ENCODE data around the gene COL20A1. TPM values are rescaled to one million over a fixed set of nuclear protein-coding genes. Genes with fewer than 3 reads are reported as not detected.
A peak's percentile ranks its signal among the peaks of the same experiment; 100 is the strongest.

The COL20A1 gene
- total and polyA plus RNA-seq, 7 experiments from 2014 or later: 0.08 TPM; not detected in 6

DNA sequence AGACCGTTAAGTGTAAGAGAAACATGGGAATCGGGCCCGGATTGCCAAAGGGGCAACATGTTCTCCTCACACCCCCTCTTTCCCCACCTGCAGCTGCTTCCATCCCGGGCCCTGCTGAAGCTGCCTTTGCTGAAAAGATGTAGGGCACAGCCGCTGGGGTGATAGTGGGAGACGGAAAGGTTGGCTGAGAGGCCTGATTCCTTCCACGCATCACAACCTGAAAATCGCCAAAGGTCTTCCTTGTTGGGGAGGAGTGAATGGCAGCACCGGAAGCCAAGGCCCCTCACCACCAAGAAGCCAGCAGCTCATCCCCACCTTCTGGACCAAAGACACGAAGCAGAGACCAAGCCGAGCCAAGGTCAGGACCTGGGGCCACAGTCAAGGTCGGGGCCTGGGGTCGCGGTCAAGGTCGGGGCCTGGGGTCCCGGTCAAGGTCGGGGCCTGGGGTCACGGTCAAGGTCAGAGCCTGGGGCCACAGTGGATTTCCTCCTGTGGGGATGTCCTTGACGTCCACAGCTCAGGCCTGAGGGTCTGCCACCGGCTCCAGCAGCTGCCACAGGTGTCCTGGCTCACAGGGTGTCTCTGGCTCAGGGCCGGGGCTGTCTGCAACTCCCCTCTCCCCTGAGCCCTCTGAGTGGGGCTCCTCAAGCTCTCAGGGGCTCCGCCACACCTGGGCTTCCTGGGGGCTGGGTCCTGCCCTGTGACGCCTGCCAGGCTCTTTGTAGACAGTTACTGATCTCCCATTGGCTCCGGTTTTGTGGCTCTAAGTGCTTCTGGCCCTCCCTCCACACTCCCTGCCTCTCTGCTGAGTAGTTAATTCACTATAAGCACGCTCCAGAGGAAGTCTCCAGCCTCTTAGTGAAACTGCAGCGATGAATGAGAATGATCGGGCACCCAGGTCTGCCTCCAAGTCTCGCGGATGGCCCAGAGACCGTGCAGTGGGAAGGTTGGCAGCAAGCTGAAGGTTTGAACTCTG, 73.7 kb downstream of the COL20A1 start:
- ChIA-PET POLR2A (no interaction called here), CTCF (no interaction called here)
- ATAC-seq (no peak), DNase-seq (no peak)
- intact Hi-C loops (cut with micrococcal nuclease): no loop called here
- no peaks in the 10 kb centered on the region for H3K9me3 ChIP-seq (ENCODE audit: control insufficient read depth in 2 of 3, low read length in 3 of 3)
- Mint-ChIP-seq H3K9me3 (peaks cover 0 to 1% (median 0%) of the 10 kb centered on the region in 11 donors), H3K36me3 (no peaks in the 10 kb centered on the region), H3K27ac (no peak overlapping the region), H3K4me3 (no peak overlapping the region), H3K4me1 (peaks cover 0 to 5% (median 0%) of the 10 kb centered on the region in 7 donors), H3K27me3 (peaks cover 7 to 27% (median 10%) of the 10 kb centered on the region in 5 donors)
- H3K4me1 ChIP-seq (ENCODE audit: control insufficient read depth in 2 of 2, insufficient read depth in 2 of 2, low read length in 2 of 2): no peaks in the 10 kb centered on the region
- no peak overlapping the region for H3K27ac ChIP-seq (ENCODE audit: low read depth, low read length)
- no peaks in the 10 kb centered on the region for H3K36me3 ChIP-seq (ENCODE audit: control insufficient read depth in 2 of 3, insufficient read depth in 3 of 3, low read length in 3 of 3)
- peaks cover 0 to 4% of the 10 kb centered on the region in 2 donors for H3K27me3 ChIP-seq (ENCODE audit: control insufficient read depth in 2 of 2, insufficient read depth in 2 of 2, low read length in 2 of 2)
- H3K4me3 ChIP-seq (ENCODE audit: low read length): no peak overlapping the region

DNA sequence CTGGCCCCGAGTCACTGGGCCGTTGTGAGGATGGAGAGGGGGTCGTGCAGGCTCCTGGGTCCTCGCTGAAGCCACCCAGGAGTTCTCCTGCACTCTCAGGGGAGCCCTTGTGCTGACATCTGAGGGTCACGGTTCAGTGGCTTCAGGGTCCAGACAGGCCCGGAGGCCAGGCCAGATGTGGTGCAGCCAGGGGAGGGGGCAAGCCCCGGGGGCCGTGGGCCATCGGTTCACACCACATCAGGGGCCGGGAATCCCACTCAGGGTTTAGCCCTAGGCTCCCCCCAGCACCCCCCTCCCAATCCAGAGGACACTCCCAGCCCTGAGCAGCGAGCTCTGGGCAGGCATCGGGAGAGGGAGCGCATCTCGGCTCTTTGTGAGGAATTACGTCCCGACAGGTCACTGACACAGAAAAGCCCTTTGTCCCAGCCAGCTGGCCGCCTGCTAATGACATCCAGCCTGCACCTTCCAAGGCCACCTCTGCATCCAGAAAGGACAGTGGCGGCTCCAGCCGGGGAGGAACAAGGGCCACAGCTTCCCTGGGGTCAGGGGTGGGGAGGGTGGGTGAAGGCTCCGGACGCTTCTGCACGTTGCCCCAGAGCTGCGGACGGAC, 74.6 kb downstream of the COL20A1 start:
- DNase-seq: no peak
- intact Hi-C loops (cut with micrococcal nuclease): no loop called here
- no peak overlapping the region for H3K27ac ChIP-seq (ENCODE audit: low read depth, low read length)
- peaks cover 0 to 1% (median 0%) of the 10 kb centered on the region in 11 donors for H3K9me3 Mint-ChIP-seq
- peaks cover 0 to 2% (median 0%) of the 10 kb centered on the region in 7 donors for H3K4me1 Mint-ChIP-seq
- POLR2A ChIA-PET: no interaction called here
- H3K27me3 Mint-ChIP-seq: peaks cover 4 to 23% (median 7%) of the 10 kb centered on the region in 5 donors
- H3K9me3 ChIP-seq (ENCODE audit: control insufficient read depth in 2 of 3, low read length in 3 of 3): no peaks in the 10 kb centered on the region
- H3K4me3 Mint-ChIP-seq: no peak overlapping the region
- no peak overlapping the region for H3K4me3 ChIP-seq (ENCODE audit: low read length)
- no peak for ATAC-seq
- H3K36me3 ChIP-seq (ENCODE audit: control insufficient read depth in 2 of 3, insufficient read depth in 3 of 3, low read length in 3 of 3): no peaks in the 10 kb centered on the region
- H3K36me3 Mint-ChIP-seq: no peaks in the 10 kb centered on the region
- no peaks in the 10 kb centered on the region for H3K4me1 ChIP-seq (ENCODE audit: control insufficient read depth in 2 of 2, insufficient read depth in 2 of 2, low read length in 2 of 2)
- CTCF ChIA-PET: no interaction called here
- no peak overlapping the region for H3K27ac Mint-ChIP-seq
- peaks cover 0 to 4% of the 10 kb centered on the region in 2 donors for H3K27me3 ChIP-seq (ENCODE audit: control insufficient read depth in 2 of 2, insufficient read depth in 2 of 2, low read length in 2 of 2)

DNA sequence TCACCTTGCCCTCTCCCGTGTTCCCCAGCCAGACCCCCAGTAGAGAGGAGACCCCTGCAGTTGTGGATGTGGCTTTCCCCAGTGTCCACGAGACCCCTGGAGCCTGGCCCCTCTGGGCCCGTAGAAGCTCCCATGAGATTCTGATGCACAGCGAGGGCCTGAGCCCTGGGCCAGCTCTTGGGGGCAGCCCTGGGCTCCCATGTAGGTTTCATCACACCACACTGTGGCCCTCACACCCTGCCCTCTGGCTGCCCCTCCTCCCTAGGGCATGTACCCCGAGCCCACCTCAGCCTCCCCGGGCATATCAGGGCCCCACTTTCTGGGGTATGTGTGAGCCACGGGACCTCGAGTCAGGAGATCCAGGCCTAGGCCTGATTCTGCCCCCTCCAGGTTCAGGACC, 75.2 kb downstream of the COL20A1 start:
- H3K4me3 Mint-ChIP-seq: no peak overlapping the region
- no peak overlapping the region for H3K27ac Mint-ChIP-seq
- H3K27me3 Mint-ChIP-seq: peaks cover 0 to 18% (median 7%) of the 10 kb centered on the region in 5 donors
- Histone ChIP-seq H3K4me3 (ENCODE audit: low read length) (no peak overlapping the region), H3K9me3 (ENCODE audit: control insufficient read depth in 2 of 3, low read length in 3 of 3) (no peaks in the 10 kb centered on the region), H3K27ac (ENCODE audit: low read depth, low read length) (no peak overlapping the region), H3K27me3 (ENCODE audit: control insufficient read depth in 2 of 2, insufficient read depth in 2 of 2, low read length in 2 of 2) (peaks cover 0 to 1% of the 10 kb centered on the region in 2 donors), H3K4me1 (ENCODE audit: control insufficient read depth in 2 of 2, insufficient read depth in 2 of 2, low read length in 2 of 2) (no peaks in the 10 kb centered on the region), H3K36me3 (ENCODE audit: control insufficient read depth in 2 of 3, insufficient read depth in 3 of 3, low read length in 3 of 3) (no peaks in the 10 kb centered on the region)
- no peaks in the 10 kb centered on the region for H3K4me1 Mint-ChIP-seq
- CTCF ChIA-PET: no interaction called here
- intact Hi-C loops (cut with micrococcal nuclease): no loop called here
- ATAC-seq: no peak
- peaks cover 0 to 1% (median 0%) of the 10 kb centered on the region in 11 donors for H3K9me3 Mint-ChIP-seq
- DNase-seq: no peak
- POLR2A ChIA-PET: no interaction called here
- H3K36me3 Mint-ChIP-seq: no peaks in the 10 kb centered on the region

DNA sequence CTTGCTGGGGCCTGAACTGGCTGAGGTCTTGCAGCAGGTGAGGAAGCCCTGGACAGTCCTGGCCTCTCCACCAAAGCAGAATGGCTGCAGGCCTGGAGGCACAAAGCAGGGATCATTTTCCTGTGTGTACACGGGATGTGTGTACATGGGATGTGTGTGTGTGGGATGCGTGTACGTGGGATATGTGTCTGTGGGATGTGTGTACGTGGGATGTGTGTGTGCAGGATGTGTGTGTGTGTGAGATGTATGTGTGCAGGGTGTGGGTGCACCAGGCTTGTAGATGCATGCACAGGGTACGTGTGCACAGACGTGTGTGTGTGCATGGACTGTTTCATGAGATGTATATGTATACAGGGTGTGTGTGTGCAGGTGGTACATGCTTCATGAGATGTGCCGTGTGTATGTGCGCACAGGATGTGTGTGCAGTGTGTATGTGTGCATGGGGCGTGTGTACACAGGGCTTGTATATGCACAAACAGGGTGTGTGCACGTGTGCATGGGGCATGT, 76.1 kb downstream of the COL20A1 start:
- DNase-seq (no peak), ATAC-seq (peak; percentile 27)
- Histone ChIP-seq H3K36me3 (ENCODE audit: control insufficient read depth in 2 of 3, insufficient read depth in 3 of 3, low read length in 3 of 3) (no peaks in the 10 kb centered on the region), H3K27me3 (ENCODE audit: control insufficient read depth in 2 of 2, insufficient read depth in 2 of 2, low read length in 2 of 2) (no peaks in the 10 kb centered on the region), H3K27ac (ENCODE audit: low read depth, low read length) (no peak overlapping the region), H3K4me1 (ENCODE audit: control insufficient read depth in 2 of 2, insufficient read depth in 2 of 2, low read length in 2 of 2) (no peaks in the 10 kb centered on the region), H3K4me3 (ENCODE audit: low read length) (no peak overlapping the region), H3K9me3 (ENCODE audit: control insufficient read depth in 2 of 3, low read length in 3 of 3) (no peaks in the 10 kb centered on the region)
- peaks cover 0 to 18% (median 7%) of the 10 kb centered on the region in 5 donors for H3K27me3 Mint-ChIP-seq
- no peaks in the 10 kb centered on the region for H3K36me3 Mint-ChIP-seq
- no peaks in the 10 kb centered on the region for H3K4me1 Mint-ChIP-seq
- CTCF ChIA-PET: no interaction called here
- H3K9me3 Mint-ChIP-seq: peaks cover 0 to 1% (median 0%) of the 10 kb centered on the region in 11 donors
- no peak overlapping the region for H3K27ac Mint-ChIP-seq
- intact Hi-C loops (cut with micrococcal nuclease): no loop called here
- no peak overlapping the region for H3K4me3 Mint-ChIP-seq
- POLR2A ChIA-PET: no interaction called here

DNA sequence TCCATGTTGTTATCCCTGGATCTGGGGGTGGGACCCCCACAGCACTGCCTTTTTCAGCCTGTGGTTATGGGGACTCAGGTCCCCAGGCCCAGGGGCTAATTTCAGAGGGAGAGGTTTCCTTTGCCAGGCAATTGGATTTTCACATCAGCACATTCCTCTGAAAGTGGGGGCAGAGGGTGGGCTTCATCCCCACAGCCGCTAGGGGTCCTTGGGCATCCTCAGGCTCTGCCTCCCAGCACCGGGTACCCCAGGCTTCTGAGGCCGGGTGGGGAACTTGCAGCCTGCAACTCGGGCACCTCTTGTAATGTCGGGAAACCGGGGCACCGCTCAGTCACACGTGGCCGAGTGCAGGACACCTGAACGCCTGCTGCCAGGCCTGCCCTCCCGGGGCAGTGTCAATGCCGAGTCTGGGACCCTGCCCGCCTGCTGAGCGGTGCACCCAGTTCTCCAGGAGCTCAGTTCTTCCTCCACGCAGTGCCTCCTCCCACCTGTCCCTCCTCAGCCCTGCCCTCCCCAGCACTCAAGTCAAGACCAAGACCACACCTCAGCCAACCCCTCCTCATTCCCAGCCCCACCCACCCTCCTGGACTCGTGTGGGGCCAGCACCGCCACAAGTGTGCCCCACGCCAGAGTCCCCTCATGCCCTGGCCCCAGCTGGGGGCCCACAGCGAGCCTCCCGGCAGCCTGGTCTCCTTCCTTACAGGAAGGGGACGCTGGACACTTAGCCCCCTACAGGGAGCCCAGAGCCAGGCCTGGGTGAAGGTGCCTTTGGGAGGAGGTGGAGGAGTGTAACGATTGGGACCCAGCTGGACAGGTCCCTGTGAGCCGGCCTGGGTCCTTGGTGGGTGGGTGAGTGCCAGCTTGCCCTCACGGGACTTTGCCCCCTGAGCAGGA, 77.0 kb downstream of the COL20A1 start:
- no peak overlapping the region for H3K27ac Mint-ChIP-seq
- H3K4me3 Mint-ChIP-seq: no peak overlapping the region
- H3K4me1 Mint-ChIP-seq: no peaks in the 10 kb centered on the region
- peaks cover 0 to 18% (median 7%) of the 10 kb centered on the region in 5 donors for H3K27me3 Mint-ChIP-seq
- H3K27me3 ChIP-seq (ENCODE audit: control insufficient read depth in 2 of 2, insufficient read depth in 2 of 2, low read length in 2 of 2): no peaks in the 10 kb centered on the region
- H3K36me3 ChIP-seq (ENCODE audit: control insufficient read depth in 2 of 3, insufficient read depth in 3 of 3, low read length in 3 of 3): no peaks in the 10 kb centered on the region
- ATAC-seq: no peak
- H3K9me3 Mint-ChIP-seq: peaks cover 0 to 1% (median 0%) of the 10 kb centered on the region in 11 donors
- H3K4me1 ChIP-seq (ENCODE audit: control insufficient read depth in 2 of 2, insufficient read depth in 2 of 2, low read length in 2 of 2): no peaks in the 10 kb centered on the region
- H3K36me3 Mint-ChIP-seq: no peaks in the 10 kb centered on the region
- H3K9me3 ChIP-seq (ENCODE audit: control insufficient read depth in 2 of 3, low read length in 3 of 3): no peaks in the 10 kb centered on the region
- POLR2A ChIA-PET: no interaction called here
- CTCF ChIA-PET: no interaction called here
- intact Hi-C loops (cut with micrococcal nuclease): no loop called here
- no peak overlapping the region for H3K27ac ChIP-seq (ENCODE audit: low read depth, low read length)
- DNase-seq: no peak
- H3K4me3 ChIP-seq (ENCODE audit: low read length): no peak overlapping the region

DNA sequence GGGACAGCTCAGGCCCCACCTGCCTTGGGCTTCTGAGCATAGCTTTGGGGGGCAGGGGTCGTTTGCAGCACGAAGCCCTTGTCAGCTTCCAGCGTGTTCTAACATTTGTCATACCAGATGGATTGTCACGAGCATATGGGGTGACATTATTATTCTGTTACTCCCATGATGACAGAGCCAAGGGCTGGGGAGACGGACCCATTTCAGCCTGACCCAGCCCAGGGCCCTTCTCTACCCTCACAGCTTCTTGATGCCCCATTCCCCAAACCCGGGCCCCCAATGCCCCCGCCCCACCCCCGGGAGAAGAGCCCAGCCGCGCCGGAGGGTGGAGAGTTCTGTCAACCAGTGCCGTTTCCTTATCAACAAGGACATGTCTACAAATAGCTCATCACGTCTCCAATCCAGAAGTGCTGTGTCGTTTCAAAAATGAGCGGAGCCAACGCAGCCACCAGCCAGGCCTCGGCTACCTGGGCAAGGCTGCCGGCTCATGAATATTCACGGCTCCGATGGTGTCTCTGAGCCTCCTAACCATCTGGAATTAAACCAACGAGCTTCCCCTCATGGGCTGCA, 77.7 kb downstream of the COL20A1 start:
- H3K27ac ChIP-seq (ENCODE audit: low read depth, low read length): no peak overlapping the region
- Mint-ChIP-seq H3K27me3 (peaks cover 0 to 14% (median 6%) of the 10 kb centered on the region in 5 donors), H3K9me3 (peaks cover 0 to 1% (median 0%) of the 10 kb centered on the region in 11 donors), H3K27ac (no peak overlapping the region), H3K4me1 (no peaks in the 10 kb centered on the region), H3K36me3 (no peaks in the 10 kb centered on the region), H3K4me3 (no peak overlapping the region)
- DNase-seq (no peak), ATAC-seq (no peak)
- H3K9me3 ChIP-seq (ENCODE audit: control insufficient read depth in 2 of 3, low read length in 3 of 3): no peaks in the 10 kb centered on the region
- H3K27me3 ChIP-seq (ENCODE audit: control insufficient read depth in 2 of 2, insufficient read depth in 2 of 2, low read length in 2 of 2): no peaks in the 10 kb centered on the region
- ChIA-PET CTCF (no interaction called here), POLR2A (no interaction called here)
- H3K4me3 ChIP-seq (ENCODE audit: low read length): no peak overlapping the region
- no peaks in the 10 kb centered on the region for H3K4me1 ChIP-seq (ENCODE audit: control insufficient read depth in 2 of 2, insufficient read depth in 2 of 2, low read length in 2 of 2)
- intact Hi-C loops (cut with micrococcal nuclease): no loop called here
- no peaks in the 10 kb centered on the region for H3K36me3 ChIP-seq (ENCODE audit: control insufficient read depth in 2 of 3, insufficient read depth in 3 of 3, low read length in 3 of 3)

All from naive thymus-derived CD4-positive, alpha-beta T cell (primary cell).